ENCODE measurements around the gene CUL4B.

DNA sequence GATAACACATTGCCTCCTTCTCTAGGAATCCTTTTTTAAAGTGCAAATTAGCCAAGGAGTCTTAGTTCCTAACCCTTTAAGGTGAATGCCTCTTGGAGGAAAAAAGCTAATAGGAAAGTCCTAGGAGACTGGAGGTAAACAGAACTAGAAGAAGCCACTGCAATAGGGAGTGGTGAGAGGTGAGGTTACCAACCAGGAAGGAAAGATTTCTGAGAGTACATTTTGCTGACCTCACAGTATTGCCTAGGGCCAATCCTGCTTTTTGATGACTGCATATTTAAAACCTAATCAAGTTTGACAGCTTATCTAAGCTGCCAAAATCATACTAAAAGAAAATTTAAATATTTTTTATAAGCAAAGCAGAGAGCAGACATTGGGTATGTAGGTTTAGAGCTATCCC lies 7.3 kb upstream of the CUL4B start:
- TF ChIP-seq, protein P1, sequence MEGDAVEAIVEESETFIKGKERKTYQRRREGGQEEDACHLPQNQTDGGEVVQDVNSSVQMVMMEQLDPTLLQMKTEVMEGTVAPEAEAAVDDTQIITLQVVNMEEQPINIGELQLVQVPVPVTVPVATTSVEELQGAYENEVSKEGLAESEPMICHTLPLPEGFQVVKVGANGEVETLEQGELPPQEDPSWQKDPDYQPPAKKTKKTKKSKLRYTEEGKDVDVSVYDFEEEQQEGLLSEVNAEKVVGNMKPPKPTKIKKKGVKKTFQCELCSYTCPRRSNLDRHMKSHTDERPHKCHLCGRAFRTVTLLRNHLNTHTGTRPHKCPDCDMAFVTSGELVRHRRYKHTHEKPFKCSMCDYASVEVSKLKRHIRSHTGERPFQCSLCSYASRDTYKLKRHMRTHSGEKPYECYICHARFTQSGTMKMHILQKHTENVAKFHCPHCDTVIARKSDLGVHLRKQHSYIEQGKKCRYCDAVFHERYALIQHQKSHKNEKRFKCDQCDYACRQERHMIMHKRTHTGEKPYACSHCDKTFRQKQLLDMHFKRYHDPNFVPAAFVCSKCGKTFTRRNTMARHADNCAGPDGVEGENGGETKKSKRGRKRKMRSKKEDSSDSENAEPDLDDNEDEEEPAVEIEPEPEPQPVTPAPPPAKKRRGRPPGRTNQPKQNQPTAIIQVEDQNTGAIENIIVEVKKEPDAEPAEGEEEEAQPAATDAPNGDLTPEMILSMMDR (IDR thresholded peaks at IDR 0.05) = no peak
- TF ChIP-seq RORB (CRISPR knock-in tag; IDR thresholded peaks at IDR 0.05) = no peak
- TF ChIP-seq ZNF232 (CRISPR knock-in tag; IDR thresholded peaks at IDR 0.05) = no peak
- TF ChIP-seq, protein P2, sequence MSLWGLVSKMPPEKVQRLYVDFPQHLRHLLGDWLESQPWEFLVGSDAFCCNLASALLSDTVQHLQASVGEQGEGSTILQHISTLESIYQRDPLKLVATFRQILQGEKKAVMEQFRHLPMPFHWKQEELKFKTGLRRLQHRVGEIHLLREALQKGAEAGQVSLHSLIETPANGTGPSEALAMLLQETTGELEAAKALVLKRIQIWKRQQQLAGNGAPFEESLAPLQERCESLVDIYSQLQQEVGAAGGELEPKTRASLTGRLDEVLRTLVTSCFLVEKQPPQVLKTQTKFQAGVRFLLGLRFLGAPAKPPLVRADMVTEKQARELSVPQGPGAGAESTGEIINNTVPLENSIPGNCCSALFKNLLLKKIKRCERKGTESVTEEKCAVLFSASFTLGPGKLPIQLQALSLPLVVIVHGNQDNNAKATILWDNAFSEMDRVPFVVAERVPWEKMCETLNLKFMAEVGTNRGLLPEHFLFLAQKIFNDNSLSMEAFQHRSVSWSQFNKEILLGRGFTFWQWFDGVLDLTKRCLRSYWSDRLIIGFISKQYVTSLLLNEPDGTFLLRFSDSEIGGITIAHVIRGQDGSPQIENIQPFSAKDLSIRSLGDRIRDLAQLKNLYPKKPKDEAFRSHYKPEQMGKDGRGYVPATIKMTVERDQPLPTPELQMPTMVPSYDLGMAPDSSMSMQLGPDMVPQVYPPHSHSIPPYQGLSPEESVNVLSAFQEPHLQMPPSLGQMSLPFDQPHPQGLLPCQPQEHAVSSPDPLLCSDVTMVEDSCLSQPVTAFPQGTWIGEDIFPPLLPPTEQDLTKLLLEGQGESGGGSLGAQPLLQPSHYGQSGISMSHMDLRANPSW (CRISPR knock-in tag; conservative IDR thresholded peaks at IDR 0.05; ENCODE audit: low read depth) = no peak
- no peak for TF ChIP-seq FOXP1 (CRISPR knock-in tag; IDR thresholded peaks at IDR 0.05; ENCODE audit: borderline replicate concordance)
- TF ChIP-seq SOX15 (CRISPR knock-in tag; IDR thresholded peaks at IDR 0.05) = no peak
- TF ChIP-seq, protein P3, sequence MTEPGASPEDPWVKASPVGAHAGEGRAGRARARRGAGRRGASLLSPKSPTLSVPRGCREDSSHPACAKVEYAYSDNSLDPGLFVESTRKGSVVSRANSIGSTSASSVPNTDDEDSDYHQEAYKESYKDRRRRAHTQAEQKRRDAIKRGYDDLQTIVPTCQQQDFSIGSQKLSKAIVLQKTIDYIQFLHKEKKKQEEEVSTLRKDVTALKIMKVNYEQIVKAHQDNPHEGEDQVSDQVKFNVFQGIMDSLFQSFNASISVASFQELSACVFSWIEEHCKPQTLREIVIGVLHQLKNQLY (CRISPR knock-in tag; IDR thresholded peaks at IDR 0.05) = no peak
- no peak for TF ChIP-seq GRHL2 (CRISPR knock-in tag; IDR thresholded peaks at IDR 0.05; ENCODE audit: insufficient replicate concordance, severe bottlenecking)
- TF ChIP-seq, protein P4, sequence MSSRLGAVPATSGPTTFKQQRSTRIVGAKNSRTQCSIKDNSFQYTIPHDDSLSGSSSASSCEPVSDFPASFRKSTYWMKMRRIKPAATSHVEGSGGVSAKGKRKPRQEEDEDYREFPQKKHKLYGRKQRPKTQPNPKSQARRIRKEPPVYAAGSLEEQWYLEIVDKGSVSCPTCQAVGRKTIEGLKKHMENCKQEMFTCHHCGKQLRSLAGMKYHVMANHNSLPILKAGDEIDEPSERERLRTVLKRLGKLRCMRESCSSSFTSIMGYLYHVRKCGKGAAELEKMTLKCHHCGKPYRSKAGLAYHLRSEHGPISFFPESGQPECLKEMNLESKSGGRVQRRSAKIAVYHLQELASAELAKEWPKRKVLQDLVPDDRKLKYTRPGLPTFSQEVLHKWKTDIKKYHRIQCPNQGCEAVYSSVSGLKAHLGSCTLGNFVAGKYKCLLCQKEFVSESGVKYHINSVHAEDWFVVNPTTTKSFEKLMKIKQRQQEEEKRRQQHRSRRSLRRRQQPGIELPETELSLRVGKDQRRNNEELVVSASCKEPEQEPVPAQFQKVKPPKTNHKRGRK (CRISPR knock-in tag; IDR thresholded peaks at IDR 0.05; ENCODE audit: borderline replicate concordance) = no peak
- TF ChIP-seq MXD4 (CRISPR knock-in tag; IDR thresholded peaks at IDR 0.05; ENCODE audit: borderline replicate concordance) = no peak
- no peak for TF ChIP-seq OVOL2 (CRISPR knock-in tag; IDR thresholded peaks at IDR 0.05; ENCODE audit: borderline replicate concordance)
